Fibroblast of lung (primary cell): ENCODE measurements around the gene POLR1C. TPM values are rescaled to one million over a fixed set of nuclear protein-coding genes. Genes with fewer than 3 reads are reported as not detected.

Source experiments
- DNase-seq, 2 donors: peaks; one replicate each; pipeline versions ENCODE4 v3.0.0 to v3.0.0-alpha.2; 2010; ENCODE audit warnings: low read depth in 2 of 2
- H2AFZ ChIP-seq: 2 replicates; pipeline ENCODE4 v1.5.1; 2012; ENCODE audit warnings: low read length, control low read depth, inconsistent platforms
- H3K27ac ChIP-seq: 2 replicates; pipeline ENCODE4 v1.5.1; 2011; ENCODE audit warnings: low read length, control low read depth; ENCODE audit not compliant: insufficient read depth
- H3K27me3 ChIP-seq: 2 replicates; pipeline ENCODE4 v1.5.1; 2011; ENCODE audit warnings: mild to moderate bottlenecking, low read length; ENCODE audit not compliant: control insufficient read depth, insufficient read depth
- H3K36me3 ChIP-seq: 2 replicates; pipeline ENCODE4 v1.5.1; 2011; ENCODE audit warnings: low read length; ENCODE audit not compliant: control insufficient read depth, insufficient read depth
- H3K4me1 ChIP-seq: 2 replicates; pipeline ENCODE4 v1.5.1; 2011; ENCODE audit warnings: low read length; ENCODE audit not compliant: control insufficient read depth, insufficient read depth; ENCODE audit errors: extremely low read depth
- H3K4me2 ChIP-seq: 2 replicates; pipeline ENCODE4 v1.5.1; 2011; ENCODE audit warnings: low read length, control low read depth; ENCODE audit not compliant: insufficient read depth; ENCODE audit errors: extremely low read depth
- H3K4me3 ChIP-seq, 4 experiments: fragments of 200-600 bp in 1 of 4; sonication (generic) in 1 of 4; replicated peaks in 1 of 4; 2 replicates each; pipeline ENCODE4 v1.5.1; 2011 to 2016; ENCODE audit warnings: low read length in 4 of 4, low read depth in 3 of 4, mild to moderate bottlenecking in 3 of 4, control low read depth in 2 of 4, inconsistent platforms in 1 of 4, mixed read lengths in 1 of 4; ENCODE audit not compliant: insufficient read depth in 1 of 4; ENCODE audit errors: control extremely low read depth in 1 of 4
- H3K79me2 ChIP-seq: 2 replicates; pipeline ENCODE4 v1.5.1; 2012; ENCODE audit warnings: mild to moderate bottlenecking, low read length, inconsistent platforms; ENCODE audit not compliant: control insufficient read depth, insufficient read depth
- H3K9ac ChIP-seq: 2 replicates; pipeline ENCODE4 v1.5.1; 2011; ENCODE audit warnings: mild to moderate bottlenecking, low read length, control low read depth; ENCODE audit not compliant: insufficient read depth
- H3K9me3 ChIP-seq: 2 replicates; pipeline ENCODE4 v1.5.1; 2012; ENCODE audit warnings: low read depth, low read length; ENCODE audit not compliant: control insufficient read depth, insufficient read depth
- H4K20me1 ChIP-seq: 2 replicates; pipeline ENCODE4 v1.5.1; 2011; ENCODE audit warnings: low read length; ENCODE audit not compliant: control insufficient read depth, insufficient read depth; ENCODE audit errors: extremely low read depth
- CTCF ChIP-seq, 2 donors: IDR thresholded peaks in 1 of 2; conservative IDR thresholded peaks in 1 of 2; 1 replicate in 1 of 2; 2 replicates in 1 of 2; pipeline ENCODE4 v1.5.1; 2011 to 2012; ENCODE audit warnings: low read length in 2 of 2, control low read depth in 1 of 2, inconsistent platforms in 1 of 2, low read depth in 1 of 2, mild to moderate bottlenecking in 1 of 2
- EZH2 ChIP-seq: IDR thresholded peaks from 2 replicates; pipeline ENCODE4 v1.5.1; 2012; ENCODE audit warnings: low read length, control low read depth, mild to moderate bottlenecking; ENCODE audit errors: missing control alignments
- polyA plus RNA-seq, 2 donors: library from polyadenylated mRNA; depleted of rRNA in 1 of 2; stranded (reverse) in 1 of 2; unstranded in 1 of 2; fragments of >200 nt; gene quantifications; 2 replicates each; pipeline ENCODE4 v1.2.1, GENCODE V29; 2011 to 2012; ENCODE audit warnings: missing spikeins in 1 of 2
- total RNA-seq: library from RNA; depleted of rRNA; stranded (reverse); fragments of >200 nt; gene quantifications from 2 replicates; pipeline ENCODE4 v1.2.1, GENCODE V29; 2014

Gene POLR1C
- total and polyA plus RNA-seq, 2 donors (not counting 1 experiment from before 2014, with no cell fraction given): 27.4 to 39.7 TPM

GRCh38 chr6:43515808-43516207, 1.1 kb upstream of the POLR1C start:
- Histone ChIP-seq H3K9ac (peak overlapping the region; percentile 87), H3K4me3 (peak overlapping the region; percentile 74 to 99 (median 90)), H3K27ac (peak overlapping the region; percentile 86), H2AFZ (no peak overlapping the region), H3K9me3 (no peaks in the 10 kb centered on the region), H3K79me2 (peaks cover 49% of the 10 kb centered on the region), H3K27me3 (no peaks in the 10 kb centered on the region), H3K4me1 (peaks cover 9% of the 10 kb centered on the region), H4K20me1 (no peaks in the 10 kb centered on the region), H3K36me3 (peaks cover 35% of the 10 kb centered on the region), H3K4me2 (peak overlapping the region; percentile 94)
- no peak for DNase-seq
- TF ChIP-seq CTCF (conservative IDR thresholded peaks at IDR 0.05 in 1 of 2, IDR thresholded peaks at IDR 0.05 in 1 of 2; ENCODE audit: low read depth in 1 of 2, low read length in 2 of 2): no peak

- H3K79me2 ChIP-seq: peaks cover 49% of the 10 kb centered on the region
- no peaks in the 10 kb centered on the region for H4K20me1 ChIP-seq
- H3K36me3 ChIP-seq: peaks cover 36% of the 10 kb centered on the region
- no peak for TF ChIP-seq EZH2
- no peak for TF ChIP-seq CTCF (conservative IDR thresholded peaks at IDR 0.05 in 1 of 2, IDR thresholded peaks at IDR 0.05 in 1 of 2; ENCODE audit: low read depth in 1 of 2, low read length in 2 of 2)
- H3K4me1 ChIP-seq: peaks cover 9% of the 10 kb centered on the region
- DNase-seq: no peak
- no peaks in the 10 kb centered on the region for H3K27me3 ChIP-seq
- peak overlapping the region; percentile 86 for H3K27ac ChIP-seq
- no peaks in the 10 kb centered on the region for H3K9me3 ChIP-seq
- H3K4me2 ChIP-seq: peak overlapping the region; percentile 94
- H3K9ac ChIP-seq: peak overlapping the region; percentile 87
- peak overlapping the region; percentile 74 to 99 (median 90) for H3K4me3 ChIP-seq
- peak overlapping the region; percentile 45 for H2AFZ ChIP-seq
These were observed 557 bp upstream of the POLR1C start for GRCh38 chr6:43516367-43516696.

- no peaks in the 10 kb centered on the region for H3K9me3 ChIP-seq
- H3K79me2 ChIP-seq: peaks cover 49% of the 10 kb centered on the region
- no peaks in the 10 kb centered on the region for H3K27me3 ChIP-seq
- peak overlapping the region; percentile 99 for H3K4me2 ChIP-seq
- peaks cover 11% of the 10 kb centered on the region for H3K4me1 ChIP-seq
- H3K36me3 ChIP-seq: peaks cover 38% of the 10 kb centered on the region
- peak overlapping the region; percentile 86 for H3K27ac ChIP-seq
- no peaks in the 10 kb centered on the region for H4K20me1 ChIP-seq
- TF ChIP-seq EZH2 (no peak), CTCF (conservative IDR thresholded peaks at IDR 0.05 in 1 of 2, IDR thresholded peaks at IDR 0.05 in 1 of 2; ENCODE audit: low read depth in 1 of 2, low read length in 2 of 2) (no peak)
- peak overlapping the region; percentile 98 for H2AFZ ChIP-seq
- H3K9ac ChIP-seq: peak overlapping the region; percentile 87
- H3K4me3 ChIP-seq: peak overlapping the region; percentile 74 to 99 (median 90)
- DNase-seq: peak in 1 of 2 donors; percentile 11
These were observed 842 bp downstream of the POLR1C start for GRCh38 chr6:43517505-43518357.
